Measurements from ENCODE around the gene SPATA21.
"Not testable (repeated sequence)": the region's sequence is repeated elsewhere in the genome, so short reads cannot be mapped to it uniquely, and the experiment has no call there.

Gene SPATA21

GRCh38 chr1:16436946-16437474 lies at the start of gene SPATA21:
Gene SPATA21 (minus strand): TSS chr1:16437424. CDS start chr1:16431371, 6,053 bp downstream.
- no peak for DNase-seq

DNA sequence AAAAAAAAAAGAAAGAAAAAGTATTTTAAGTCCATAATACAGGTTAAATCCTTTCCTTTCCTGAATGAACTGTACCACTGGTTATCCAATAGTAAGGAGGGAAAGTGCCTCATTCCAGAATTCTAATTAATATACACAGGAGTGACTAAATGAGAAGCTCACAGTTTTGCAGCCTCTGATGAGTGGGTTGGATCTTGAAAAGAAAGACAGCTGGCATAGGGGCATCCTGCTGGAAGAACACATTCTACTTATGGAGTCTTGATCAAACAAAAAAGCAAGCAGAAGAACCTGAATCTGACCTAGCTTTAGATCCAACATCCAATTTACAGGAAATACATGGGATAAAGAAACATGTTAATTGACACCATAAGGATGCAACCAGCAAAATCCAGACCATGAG lies 49.8 kb upstream of the SPATA21 start:
- DNase-seq: not testable (repeated sequence)

DNA sequence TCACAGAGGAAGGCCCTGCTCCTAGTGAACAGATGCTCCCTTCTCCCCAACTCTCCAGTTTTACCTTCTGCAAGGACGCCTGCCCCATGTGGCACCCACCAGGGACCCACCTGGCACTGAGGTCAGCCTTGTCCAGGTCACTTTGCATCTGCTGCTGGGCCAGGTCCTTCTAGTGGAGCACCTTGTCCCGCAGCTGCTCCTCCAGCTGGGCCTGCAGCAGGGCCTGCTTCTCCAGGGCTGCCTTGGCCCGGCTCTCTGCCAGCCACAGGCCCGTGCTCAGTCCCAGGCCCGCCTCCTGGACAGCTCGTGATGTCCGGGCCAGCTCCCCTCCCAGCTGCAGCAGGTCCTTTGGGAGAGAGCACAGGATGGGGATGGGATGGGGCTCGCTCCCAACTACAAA lies 49.1 kb upstream of the SPATA21 start:
- DNase-seq: not testable (repeated sequence)

GRCh38 chr1:16484931-16485330 lies 47.7 kb upstream of the SPATA21 start:
- DNase-seq: no peak

DNA sequence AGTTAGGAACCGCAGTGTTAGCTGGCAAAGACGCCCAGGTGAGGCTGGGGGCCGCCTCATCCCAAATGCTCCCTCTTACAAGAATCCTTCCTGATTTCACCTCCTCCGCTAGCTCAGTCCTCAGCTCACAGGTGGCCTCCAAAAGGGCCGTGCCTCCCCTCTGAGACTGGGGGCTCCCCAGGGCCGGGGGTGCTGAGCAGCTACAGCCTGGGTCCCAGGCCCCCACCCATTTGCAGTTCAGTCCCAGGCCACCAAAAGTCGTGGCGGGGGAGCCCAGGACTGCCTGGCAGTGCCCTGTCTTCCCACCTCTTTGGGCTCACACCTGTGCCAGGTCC lies 47.2 kb upstream of the SPATA21 start:
- no peak for DNase-seq

- DNase-seq: not testable (repeated sequence)
Measured at GRCh38 chr1:16483639-16484500, 46.6 kb upstream of the SPATA21 start.

DNA sequence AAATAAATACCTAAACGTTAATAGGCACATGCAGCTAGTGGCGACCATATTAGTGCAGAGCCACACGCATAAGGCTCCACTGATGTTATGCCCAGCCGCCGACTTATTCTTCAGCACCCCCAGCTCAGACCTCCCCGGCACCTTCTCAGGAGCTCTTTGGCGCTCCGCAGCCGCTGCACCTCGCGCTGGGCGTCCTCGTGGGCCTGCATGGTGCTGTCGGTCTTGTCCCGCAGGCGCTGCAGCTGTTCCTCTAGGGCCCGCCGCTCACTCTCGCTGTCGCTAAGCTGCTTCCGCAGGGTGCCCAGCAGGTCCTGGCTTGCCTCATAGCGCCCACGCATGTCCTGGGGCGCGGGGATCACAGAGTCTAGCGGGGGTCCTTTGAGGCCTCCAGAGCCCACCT lies 45.9 kb upstream of the SPATA21 start:
- DNase-seq: not testable (repeated sequence)

DNA sequence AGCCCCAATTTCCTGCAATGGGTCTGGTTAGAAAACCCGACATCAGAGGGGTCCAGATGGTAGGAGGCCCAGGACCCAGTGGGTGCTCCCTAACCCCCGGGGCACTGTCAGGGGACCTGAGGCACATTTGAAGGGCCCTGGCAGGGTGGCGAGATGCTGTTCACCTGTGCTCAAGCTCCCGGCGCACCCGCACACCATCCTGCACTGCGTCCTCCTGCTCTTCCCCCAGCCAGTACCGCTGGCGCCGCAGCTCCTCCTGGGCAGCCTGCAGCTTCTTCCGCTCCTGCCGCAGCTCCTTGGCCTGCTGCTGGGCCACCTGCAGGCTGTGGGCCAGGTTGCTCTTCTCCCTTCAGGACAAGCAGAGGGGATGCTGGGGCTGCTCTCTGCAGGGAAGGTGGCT lies 40.9 kb upstream of the SPATA21 start:
- no peak for DNase-seq

DNA sequence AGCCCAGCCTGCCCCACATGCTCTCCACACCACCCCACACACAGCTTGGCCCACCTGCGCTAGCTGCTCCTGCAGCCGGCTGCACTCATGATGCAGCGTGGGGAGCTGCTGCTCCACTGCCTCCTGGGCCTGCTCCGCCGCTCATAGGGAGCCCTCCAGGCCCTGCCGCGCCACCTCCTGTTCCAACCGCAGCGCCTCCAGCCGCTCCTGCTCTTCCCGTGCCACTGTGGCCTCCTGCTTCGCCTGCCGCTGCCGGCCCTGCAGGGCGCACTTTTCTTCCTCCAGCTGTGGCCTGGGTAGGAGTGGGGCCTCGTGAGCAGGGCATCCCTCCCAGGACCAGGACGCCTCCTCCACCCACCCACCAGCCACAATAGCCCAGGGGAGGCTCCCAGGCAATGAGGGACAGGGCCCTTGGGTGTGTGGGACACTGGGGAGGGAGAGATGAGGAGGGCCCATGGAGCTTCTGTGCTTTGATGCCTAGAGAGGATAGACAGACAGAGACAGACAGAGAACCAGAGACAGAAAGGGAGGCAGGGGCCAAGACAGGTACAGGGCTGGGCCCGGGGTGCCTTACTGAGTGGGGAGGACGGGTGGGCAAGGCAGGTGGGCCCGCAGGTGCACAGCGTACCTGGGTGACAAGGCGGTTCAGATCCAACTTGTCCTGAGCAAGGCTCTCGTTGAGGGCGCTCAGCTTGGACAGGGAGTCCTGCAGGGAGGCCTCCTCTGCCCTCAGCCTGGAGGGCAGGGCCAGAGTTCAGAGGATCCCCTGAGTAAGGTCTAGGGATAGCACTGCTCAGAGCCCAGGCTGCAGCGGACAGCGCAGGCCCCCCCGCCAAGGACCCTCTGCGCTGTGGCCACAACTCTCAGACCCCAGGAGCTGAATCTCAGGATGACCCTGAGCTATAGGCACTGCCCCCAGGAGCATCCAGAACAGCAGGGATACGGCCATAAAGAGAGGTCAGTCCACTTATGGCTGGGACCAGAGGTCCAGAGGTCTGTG lies 38.8 kb upstream of the SPATA21 start:
- not testable (repeated sequence) for DNase-seq

DNA sequence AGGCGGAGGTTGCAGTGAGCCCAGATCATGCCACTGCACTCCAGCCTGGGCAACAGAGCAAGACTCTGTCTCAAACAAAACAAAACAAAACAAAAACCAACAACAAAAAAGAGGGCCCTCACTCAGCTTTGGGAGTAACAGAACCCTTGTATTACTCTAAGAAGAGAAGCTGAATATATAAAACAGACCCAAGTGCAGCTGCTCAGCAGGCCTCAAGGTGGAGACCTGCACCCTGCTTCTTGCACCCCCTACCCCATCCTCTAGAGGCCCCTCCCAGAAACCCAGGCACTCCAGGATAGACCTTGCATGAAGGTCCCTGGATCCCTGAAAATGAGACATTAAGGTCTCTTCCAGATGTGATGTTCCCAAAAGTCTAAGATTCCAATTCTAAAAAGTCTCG lies 37.7 kb upstream of the SPATA21 start:
- DNase-seq: not testable (repeated sequence)

DNA sequence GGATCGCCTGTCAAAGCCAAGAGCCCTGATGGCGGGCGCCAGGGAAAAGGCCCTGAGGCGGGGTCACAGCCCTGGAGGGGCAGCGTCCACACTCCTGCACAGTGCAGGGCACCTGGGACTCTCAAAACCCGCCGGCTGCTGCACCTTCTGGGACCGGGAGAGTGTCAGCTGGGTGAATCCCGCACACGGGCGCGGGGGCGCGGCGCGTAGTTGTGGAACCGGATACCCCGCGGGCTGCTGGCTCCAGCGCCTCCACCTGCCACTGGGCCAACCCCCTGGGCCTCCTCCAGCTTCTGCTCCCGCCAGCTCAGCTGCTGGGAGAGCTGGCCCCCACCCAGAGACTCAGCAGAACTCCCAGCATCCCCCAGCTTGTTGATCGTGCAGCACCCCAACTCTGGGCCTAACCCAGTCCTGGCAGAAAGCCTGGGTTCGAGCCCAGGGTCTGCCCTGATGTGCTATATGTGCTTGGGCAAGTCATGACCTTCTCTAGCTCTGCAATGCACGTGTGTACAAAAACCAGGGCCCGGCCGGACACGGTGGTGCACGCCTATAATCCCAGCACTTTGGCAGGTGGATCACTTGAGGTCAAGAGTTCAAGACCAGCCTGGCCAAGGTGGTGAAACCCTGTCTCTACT lies 37.1 kb upstream of the SPATA21 start:
- DNase-seq: no peak

GRCh38 chr1:16468558-16468957 lies 31.3 kb upstream of the SPATA21 start:
- no peak for DNase-seq

DNA sequence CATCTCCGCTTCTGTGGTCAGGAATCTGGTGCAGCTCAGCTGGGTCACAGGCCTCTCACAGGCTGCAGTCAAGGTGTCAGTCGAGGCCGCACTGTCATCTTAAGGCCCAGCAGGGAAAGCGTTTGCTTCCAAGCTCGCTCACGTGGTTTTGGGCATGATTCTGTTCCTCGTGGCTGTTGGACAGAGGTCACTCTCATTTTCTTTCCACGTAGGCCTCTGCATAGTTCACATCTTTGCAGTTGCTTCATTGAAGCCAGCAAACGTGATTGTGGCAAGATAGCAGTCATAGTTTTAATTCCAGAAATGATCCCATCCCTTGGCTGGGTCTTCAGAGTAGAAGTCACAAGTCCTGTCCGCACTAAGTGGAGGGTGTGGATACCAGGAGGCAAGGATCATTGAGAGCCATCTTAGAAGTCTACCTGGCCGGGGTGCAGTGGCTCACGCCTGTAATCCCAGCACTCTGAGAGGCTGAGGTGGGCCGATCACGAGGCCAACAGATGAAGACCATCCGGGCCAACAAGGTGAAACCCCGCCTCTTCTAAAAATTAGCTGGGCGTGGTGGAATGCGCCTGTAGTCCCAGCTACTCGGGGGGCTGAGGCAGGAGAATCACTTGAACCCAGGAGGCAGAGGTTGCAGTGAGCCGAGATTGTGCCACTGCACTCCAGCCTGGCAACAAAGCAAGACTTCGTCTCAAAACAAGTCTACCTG lies 27.8 kb upstream of the SPATA21 start:
- DNase-seq: no peak

DNA sequence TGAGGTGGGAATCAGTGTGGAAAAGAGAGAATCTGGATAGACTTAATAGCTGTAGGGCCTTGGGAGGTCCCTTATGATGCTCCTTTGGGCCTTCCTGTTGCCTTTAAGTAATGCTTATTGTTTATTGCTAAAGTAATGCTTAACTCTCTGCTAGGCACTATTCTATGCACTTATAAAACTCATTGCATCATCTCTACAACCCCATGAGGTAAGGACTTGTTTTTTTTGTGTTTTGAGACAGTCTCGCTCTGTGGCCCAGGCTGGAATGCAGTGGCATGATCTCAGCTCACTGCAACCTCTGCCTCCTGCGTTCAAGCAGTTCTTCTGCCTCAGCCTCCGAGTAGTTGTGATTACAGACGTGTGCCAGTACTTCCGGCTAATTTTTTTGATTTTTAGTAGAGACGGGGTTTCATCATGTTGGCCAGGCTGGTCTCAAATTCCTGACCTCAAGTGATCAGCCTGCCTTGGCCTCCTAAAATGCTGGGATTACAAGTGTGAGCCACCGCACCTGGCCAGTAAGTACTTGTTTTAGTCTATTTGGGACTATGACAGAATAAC lies 25.6 kb upstream of the SPATA21 start:
- DNase-seq: no peak

GRCh38 chr1:16461681-16462080 lies 24.5 kb upstream of the SPATA21 start:
- no peak for DNase-seq

- DNase-seq: no peak
Measured at GRCh38 chr1:16459352-16459925, 22.2 kb upstream of the SPATA21 start.

- DNase-seq: no peak
Measured at GRCh38 chr1:16458831-16459230, 21.6 kb upstream of the SPATA21 start.

DNA sequence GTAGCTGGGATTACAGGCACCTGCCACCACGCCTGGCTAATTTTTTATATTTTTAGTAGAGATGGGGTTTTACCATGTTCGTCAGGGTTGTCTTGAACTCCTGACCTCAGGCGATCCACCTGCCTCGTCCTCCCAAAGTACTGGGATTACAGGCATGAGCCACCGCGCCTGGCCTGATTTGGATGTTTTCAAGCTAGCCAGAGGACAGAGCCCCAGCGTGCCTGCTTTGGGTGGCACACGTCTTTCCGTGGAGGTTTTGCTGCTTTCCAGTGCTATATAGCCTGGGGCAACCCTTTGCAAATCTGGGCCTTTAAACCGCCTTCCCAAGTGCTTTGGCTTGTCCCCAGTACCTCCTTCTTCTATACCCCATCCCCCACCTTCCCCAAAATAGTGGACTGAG lies 18.9 kb upstream of the SPATA21 start:
- DNase-seq: not testable (repeated sequence)

GRCh38 chr1:16454909-16455308 lies 17.7 kb upstream of the SPATA21 start:
- DNase-seq: not testable (repeated sequence)

DNA sequence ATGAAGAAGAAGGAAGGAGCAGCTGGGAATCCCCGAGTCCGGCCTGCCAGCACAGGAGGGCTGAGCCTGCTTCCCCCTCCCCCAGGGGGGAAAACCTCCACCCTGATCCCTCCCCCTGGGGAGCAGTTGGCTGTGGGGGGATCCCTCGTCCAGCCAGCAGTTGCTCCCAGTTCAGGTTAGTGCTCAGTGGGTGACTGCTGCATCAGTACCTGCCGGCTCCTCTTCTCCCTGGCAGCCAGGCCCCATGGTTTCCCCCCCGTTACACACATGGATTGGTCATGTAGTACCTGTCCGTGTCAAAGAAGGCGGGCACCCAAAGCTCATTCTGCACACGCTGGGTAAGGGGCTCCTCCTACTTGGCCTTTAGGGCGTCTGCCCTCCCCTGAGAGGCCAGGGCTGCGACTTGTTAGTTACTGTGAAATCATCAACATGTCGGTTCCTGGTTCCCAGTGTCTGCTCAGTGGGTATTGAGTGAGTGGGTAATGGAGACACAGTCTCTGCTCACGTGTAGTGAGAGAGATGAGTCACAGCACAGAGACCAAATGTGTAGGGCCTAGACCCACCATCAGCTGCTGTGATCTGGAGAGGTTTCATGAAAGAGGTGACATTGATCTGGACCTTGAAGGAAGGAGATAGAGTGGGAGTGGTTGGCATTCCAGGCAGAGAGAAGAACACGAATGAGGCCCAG lies 14.8 kb upstream of the SPATA21 start:
- no peak for DNase-seq

All from NCI-H345 (cell line).